RWPE1 (cell line): ENCODE results near the gene SATB1.

ENCODE experiments used
- CTCF ChIA-PET: fragments of 350-600 bp; sonication (Branson Sonifier 250); formaldehyde crosslinking; extraction: SDS; loops from one replicate; lab custom pipeline; 2021; lab: Yijun Ruan, JAX
- POLR2A ChIA-PET: fragments of 400-600 bp; formaldehyde crosslinking; extraction: SDS; loops from one replicate; lab custom pipeline; 2020; ENCODE audit warnings: antibody characterized with exemption; ENCODE audit not compliant: low non-redundant PET; lab: Yijun Ruan, JAX
- DNase-seq: peaks from one replicate; pipeline ENCODE4 v3.0.0; 2012; ENCODE audit warnings: low spot score
- H3K27ac ChIP-seq: fragments of 450-650 bp; 2 replicates; pipeline ENCODE4 v1.5.1; 2017
- CTCF ChIP-seq: fragments of 450-650 bp; conservative IDR thresholded peaks from 2 replicates; pipeline ENCODE4 v1.5.1; 2017; ENCODE audit warnings: low read depth, mild to moderate bottlenecking

SATB1 gene

DNA sequence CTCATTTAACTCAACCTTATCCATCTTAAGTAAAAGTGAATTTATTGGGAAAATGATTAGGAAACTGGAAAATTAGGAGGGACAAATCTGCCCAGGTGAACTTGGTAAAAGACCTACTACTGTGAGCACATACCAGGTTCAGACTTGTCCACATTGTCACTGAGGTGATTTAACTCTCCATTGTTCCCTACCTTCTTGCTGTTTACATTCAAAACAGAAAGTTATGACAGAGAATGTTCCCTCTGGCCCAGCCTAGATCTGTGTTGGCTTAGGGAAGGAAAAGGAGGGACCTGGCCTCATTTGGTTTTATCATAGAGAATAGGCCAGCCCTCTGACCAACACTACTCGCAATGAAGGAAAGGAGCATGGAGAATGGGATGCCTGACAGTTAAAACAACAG lies 117.6 kb downstream of the SATB1 start:
- no peak overlapping the region for H3K27ac ChIP-seq
- ChIA-PET POLR2A (no interaction called here), CTCF (interaction anchor here (0.7 kb wide), 1 partner anchor 470 kb away, joined by 3 read pairs; no protein-coding TSS in a partner anchor)
- no peak for TF ChIP-seq CTCF
- DNase-seq, result no peak

- no peak for DNase-seq
- no peak overlapping the region for H3K27ac ChIP-seq
- POLR2A ChIA-PET, result no interaction called here
- CTCF ChIA-PET, result no interaction called here
- no peak for TF ChIP-seq CTCF
Observed at GRCh38 chr3:18302517-18302916, 122.6 kb downstream of the SATB1 start.

DNA sequence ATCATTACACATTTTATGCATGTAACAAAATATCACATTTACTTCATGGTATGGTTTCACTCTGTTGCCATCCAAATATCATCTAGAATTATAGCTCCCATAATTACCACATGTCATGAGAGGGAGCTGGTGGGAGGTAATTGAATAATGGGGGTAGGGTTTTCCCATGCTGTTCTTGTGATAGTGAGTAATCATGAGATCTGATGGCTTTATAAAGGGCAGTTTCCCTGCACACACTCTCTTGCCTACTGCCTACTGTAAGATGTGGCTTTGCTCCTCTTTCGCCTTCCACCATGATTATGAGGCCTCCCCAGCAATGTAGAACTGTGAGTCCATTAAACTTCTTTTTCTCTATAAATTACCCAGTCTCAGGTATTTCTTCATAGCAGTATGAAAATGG lies 123.4 kb downstream of the SATB1 start:
- ChIA-PET CTCF (no interaction called here), POLR2A (no interaction called here)
- no peak overlapping the region for H3K27ac ChIP-seq
- no peak for DNase-seq
- no peak for TF ChIP-seq CTCF

- ChIA-PET POLR2A (no interaction called here), CTCF (no interaction called here)
- no peak overlapping the region for H3K27ac ChIP-seq
- TF ChIP-seq CTCF, result no peak
- no peak for DNase-seq
Observed at GRCh38 chr3:18300916-18301315, 124.2 kb downstream of the SATB1 start.

GRCh38 chr3:18297126-18297525 lies 128.0 kb downstream of the SATB1 start:
- ChIA-PET POLR2A (no interaction called here), CTCF (no interaction called here)
- no peak for DNase-seq
- no peak for TF ChIP-seq CTCF
- H3K27ac ChIP-seq, result no peak overlapping the region
